Thyroid gland (tissue), 4 donors: ENCODE results near the gene ATP6V1C2.

ENCODE experiments used
- CTCF ChIP-seq, 6 experiments: fragments of 200-600 bp in 3 of 6; fragments of 450-650 bp in 3 of 6; sonication (generic) in 3 of 6; IDR thresholded peaks; one replicate each; pipeline ENCODE4 v1.5.1; 2016 to 2019; ENCODE audit warnings: antibody characterized with exemption in 6 of 6, mild to moderate bottlenecking in 2 of 6, inconsistent platforms in 1 of 6, moderate library complexity in 1 of 6
- POLR2A ChIP-seq, 2 donors: fragments of 450-650 bp; IDR thresholded peaks; one replicate each; pipeline ENCODE4 v1.6.1; 2017; ENCODE audit warnings: antibody characterized with exemption in 2 of 2, mild to moderate bottlenecking in 2 of 2, moderate library complexity in 1 of 2

- no peak for TF ChIP-seq CTCF (IDR thresholded peaks at IDR 0.05)
- no peak for TF ChIP-seq POLR2A (IDR thresholded peaks at IDR 0.05)
Observed at GRCh38 chr2:10717628-10718027, 3.8 kb upstream of the ATP6V1C2 start.
